ENCODE data around the gene CPA5.
"Not testable (repeated sequence)": the region's sequence is repeated elsewhere in the genome, so short reads cannot be mapped to it uniquely, and the experiment has no call there.

The CPA5 gene

GRCh38 chr7:130344271-130344866 lies at the start of gene CPA5:
Gene CPA5 (plus strand): TSS chr7:130344816. CDS start chr7:130346486, 1,670 bp downstream.
- DNase-seq = no peak

- no peak for DNase-seq
These were observed 48.2 kb upstream of the CPA5 start for GRCh38 chr7:130296221-130296951.

- DNase-seq = no peak
These were observed 46.7 kb upstream of the CPA5 start for GRCh38 chr7:130297628-130298543.

GRCh38 chr7:130298544-130299326 lies 45.9 kb upstream of the CPA5 start:
- no peak for DNase-seq

GRCh38 chr7:130299866-130300265 lies 44.8 kb upstream of the CPA5 start:
- no peak for DNase-seq

GRCh38 chr7:130301501-130302020 lies 43.1 kb upstream of the CPA5 start:
- DNase-seq = no peak

GRCh38 chr7:130302649-130303048 lies 42.0 kb upstream of the CPA5 start:
- no peak for DNase-seq

- DNase-seq = no peak
These were observed 41.5 kb upstream of the CPA5 start for GRCh38 chr7:130303127-130303526.

GRCh38 chr7:130303551-130303950 lies 41.1 kb upstream of the CPA5 start:
- DNase-seq = no peak

GRCh38 chr7:130303982-130304381 lies 40.6 kb upstream of the CPA5 start:
- DNase-seq = no peak

- DNase-seq = no peak
These were observed 39.7 kb upstream of the CPA5 start for GRCh38 chr7:130304878-130305277.

GRCh38 chr7:130305433-130306042 lies 39.1 kb upstream of the CPA5 start:
- no peak for DNase-seq

GRCh38 chr7:130309986-130310385 lies 34.6 kb upstream of the CPA5 start:
- no peak for DNase-seq

- DNase-seq = no peak
These were observed 30.3 kb upstream of the CPA5 start for GRCh38 chr7:130314305-130314704.

GRCh38 chr7:130319541-130319940 lies 25.1 kb upstream of the CPA5 start:
- no peak for DNase-seq

- not testable (repeated sequence) for DNase-seq
These were observed 22.9 kb upstream of the CPA5 start for GRCh38 chr7:130321542-130322229.

- DNase-seq = no peak
These were observed 22.0 kb upstream of the CPA5 start for GRCh38 chr7:130322615-130323014.

- no peak for DNase-seq
These were observed 20.2 kb upstream of the CPA5 start for GRCh38 chr7:130324306-130324943.

- DNase-seq = no peak
These were observed 14.9 kb upstream of the CPA5 start for GRCh38 chr7:130329681-130330080.

GRCh38 chr7:130332259-130333053 lies 12.2 kb upstream of the CPA5 start:
- no peak for DNase-seq

All from CD4-positive, alpha-beta T cell treated with Interleukin-4 for 4 hours (primary cell).